Liver (tissue), 10 donors: ENCODE results near the gene PRKX. TPM values are rescaled to one million over a fixed set of nuclear protein-coding genes. Genes with fewer than 3 reads are reported as not detected.
"Not testable (repeated sequence)": the region's sequence is repeated elsewhere in the genome, so short reads cannot be mapped to it uniquely, and the experiment has no call there.

ENCODE experiments used
- DNase-seq: peaks from one replicate; pipeline ENCODE4 v3.0.0-alpha.2; 2017; ENCODE audit warnings: low spot score
- H3K27ac ChIP-seq, 2 donors: one replicate each; pipeline ENCODE4 v1.7.0; 2013; ENCODE audit warnings: inconsistent platforms in 2 of 2, low read length in 2 of 2, control low read depth in 1 of 2, low read depth in 1 of 2, mild to moderate bottlenecking in 1 of 2
- H3K27me3 ChIP-seq, 4 donors: one replicate each; pipeline versions ENCODE4 v1.6.1 to v1.7.0; 2013; ENCODE audit warnings: low read length in 3 of 4, inconsistent platforms in 1 of 4, mild to moderate bottlenecking in 1 of 4, moderate library complexity in 1 of 4; ENCODE audit not compliant: control insufficient read depth in 4 of 4, insufficient read depth in 4 of 4
- H3K36me3 ChIP-seq, 4 donors: one replicate each; pipeline versions ENCODE4 v1.6.1 to v1.7.0; 2013; ENCODE audit warnings: low read length in 3 of 4, mild to moderate bottlenecking in 3 of 4, low read depth in 1 of 4, moderate library complexity in 1 of 4; ENCODE audit not compliant: control insufficient read depth in 4 of 4, insufficient read depth in 3 of 4
- H3K4me1 ChIP-seq, 4 donors: one replicate each; pipeline versions ENCODE4 v1.6.1 to v1.7.0; 2013; ENCODE audit warnings: low read length in 3 of 4, mild to moderate bottlenecking in 3 of 4, moderate library complexity in 1 of 4; ENCODE audit not compliant: control insufficient read depth in 4 of 4, insufficient read depth in 4 of 4
- H3K4me3 ChIP-seq, 3 donors: one replicate each; pipeline versions ENCODE4 v1.6.1 to v1.7.0; 2013; ENCODE audit warnings: low read length in 3 of 3, control low read depth in 1 of 3, low read depth in 1 of 3, mild to moderate bottlenecking in 1 of 3
- H3K9ac ChIP-seq, 2 donors: one replicate each; pipeline ENCODE4 v1.7.0; 2013; ENCODE audit warnings: low read length in 2 of 2, mild to moderate bottlenecking in 2 of 2, moderate library complexity in 2 of 2, control low read depth in 1 of 2, low read depth in 1 of 2
- H3K9me3 ChIP-seq, 4 donors: one replicate each; pipeline versions ENCODE4 v1.6.1 to v1.7.0; 2013; ENCODE audit warnings: low read length in 3 of 4; ENCODE audit not compliant: control insufficient read depth in 4 of 4
- WGBS: extraction: QIAGEN DNeasy Blood & Tissue Kit; methylation state at CpG from one replicate; pipeline ENCODE4 v1.1.7; 2013; 5-methylcytosine and 5-hydroxymethylcytosine counted together
- polyA plus RNA-seq, 2 donors: library from polyadenylated mRNA; stranded (reverse) in 1 of 2; unstranded in 1 of 2; fragments of 200-250 nt in 1 of 2; fragments of >200 nt in 1 of 2; fragmentation: Nextera tagmentation in 1 of 2; extraction: Ambion mirVana in 1 of 2; gene quantifications; one replicate each; pipeline versions ENCODE4 v1.2.1 to v1.2.3, GENCODE V29; 2013 to 2015
- small RNA-seq: library from RNA; depleted of rRNA; stranded (forward); fragments of <200 nt; gene quantifications from one replicate; pipeline ENCODE3, GENCODE V24; 2014
- total RNA-seq, 2 donors: library from RNA; depleted of rRNA; stranded (reverse); fragments of >200 nt; gene quantifications; one replicate each; pipeline ENCODE4 v1.2.3, GENCODE V29; 2014
- donor health status: healthy.
- donor health status: healthy.
- donor health status: healthy.
- donor health status: healthy.
- donor health status: healthy.

Gene PRKX
- total and polyA plus RNA-seq, 4 donors = 0.63 to 4.0 (median 1.7) TPM

GRCh38 chrX:3560010-3560409, 153.4 kb downstream of the PRKX start:
- 88% methylated on average over 6 of the region's 7 CpGs for WGBS
- not testable (repeated sequence) for H3K27ac ChIP-seq, H3K9ac ChIP-seq, H3K4me3 ChIP-seq, H3K36me3 ChIP-seq, H3K9me3 ChIP-seq, H3K27me3 ChIP-seq, H3K4me1 ChIP-seq, DNase-seq

Small RNA genes within 50 kb of the gene (small RNA-seq; reads per million reads assigned to genes)
- gene RF00019 (not detected), gene RNU6-114P (not detected)
